OCI-LY3 (cell line): ENCODE measurements around the gene SKIL.

Experiments used
- EZH2phosphoT487 ChIP-seq: fragments of 200-600 bp; shearing (Covaris generic); IDR thresholded peaks from 2 replicates; pipeline ENCODE4 v1.6.1; 2018; ENCODE audit warnings: antibody characterized with exemption, mixed run types, low read depth
- TF ChIP-seq, protein P1 (sequence below): fragments of 200-600, 300-600 bp; sonication (generic); IDR thresholded peaks from 2 replicates; pipeline ENCODE4 v1.5.1; 2014; ENCODE audit warnings: antibody characterized with exemption, low read length, low read depth

DNA sequence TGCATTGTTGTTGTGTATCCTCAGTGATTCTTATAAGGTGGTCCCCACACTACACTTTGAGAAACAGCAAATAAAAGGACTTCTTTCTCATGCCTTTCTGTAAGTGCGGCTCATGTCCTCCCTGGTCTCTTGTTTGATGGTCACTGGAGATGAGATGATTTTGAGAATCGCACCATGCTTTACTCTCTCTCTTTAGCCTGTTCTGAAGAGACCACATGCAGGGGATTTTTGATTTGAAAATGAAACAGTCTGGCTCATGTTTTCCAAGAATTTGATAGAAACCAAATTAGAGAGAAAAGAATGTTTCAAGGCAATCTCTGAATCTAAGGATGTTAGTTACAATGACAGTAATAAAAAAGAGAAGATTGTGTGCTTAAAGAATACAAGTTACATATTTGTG is 79.2 kb downstream of the SKIL start:
- TF ChIP-seq, protein P1, sequence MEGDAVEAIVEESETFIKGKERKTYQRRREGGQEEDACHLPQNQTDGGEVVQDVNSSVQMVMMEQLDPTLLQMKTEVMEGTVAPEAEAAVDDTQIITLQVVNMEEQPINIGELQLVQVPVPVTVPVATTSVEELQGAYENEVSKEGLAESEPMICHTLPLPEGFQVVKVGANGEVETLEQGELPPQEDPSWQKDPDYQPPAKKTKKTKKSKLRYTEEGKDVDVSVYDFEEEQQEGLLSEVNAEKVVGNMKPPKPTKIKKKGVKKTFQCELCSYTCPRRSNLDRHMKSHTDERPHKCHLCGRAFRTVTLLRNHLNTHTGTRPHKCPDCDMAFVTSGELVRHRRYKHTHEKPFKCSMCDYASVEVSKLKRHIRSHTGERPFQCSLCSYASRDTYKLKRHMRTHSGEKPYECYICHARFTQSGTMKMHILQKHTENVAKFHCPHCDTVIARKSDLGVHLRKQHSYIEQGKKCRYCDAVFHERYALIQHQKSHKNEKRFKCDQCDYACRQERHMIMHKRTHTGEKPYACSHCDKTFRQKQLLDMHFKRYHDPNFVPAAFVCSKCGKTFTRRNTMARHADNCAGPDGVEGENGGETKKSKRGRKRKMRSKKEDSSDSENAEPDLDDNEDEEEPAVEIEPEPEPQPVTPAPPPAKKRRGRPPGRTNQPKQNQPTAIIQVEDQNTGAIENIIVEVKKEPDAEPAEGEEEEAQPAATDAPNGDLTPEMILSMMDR, result no peak
- TF ChIP-seq EZH2phosphoT487, result no peak
